Embryonic facial prominence (tissue), 1 donor: ENCODE measurements around the gene ZNF695.
"Not testable (repeated sequence)": the region's sequence is repeated elsewhere in the genome, so short reads cannot be mapped to it uniquely, and the experiment has no call there.

ENCODE experiments used
- DNase-seq: peaks from one replicate; pipeline ENCODE4 v3.0.0-alpha.2; 2016; ENCODE audit errors: extremely low spot score

ZNF695 gene

DNA sequence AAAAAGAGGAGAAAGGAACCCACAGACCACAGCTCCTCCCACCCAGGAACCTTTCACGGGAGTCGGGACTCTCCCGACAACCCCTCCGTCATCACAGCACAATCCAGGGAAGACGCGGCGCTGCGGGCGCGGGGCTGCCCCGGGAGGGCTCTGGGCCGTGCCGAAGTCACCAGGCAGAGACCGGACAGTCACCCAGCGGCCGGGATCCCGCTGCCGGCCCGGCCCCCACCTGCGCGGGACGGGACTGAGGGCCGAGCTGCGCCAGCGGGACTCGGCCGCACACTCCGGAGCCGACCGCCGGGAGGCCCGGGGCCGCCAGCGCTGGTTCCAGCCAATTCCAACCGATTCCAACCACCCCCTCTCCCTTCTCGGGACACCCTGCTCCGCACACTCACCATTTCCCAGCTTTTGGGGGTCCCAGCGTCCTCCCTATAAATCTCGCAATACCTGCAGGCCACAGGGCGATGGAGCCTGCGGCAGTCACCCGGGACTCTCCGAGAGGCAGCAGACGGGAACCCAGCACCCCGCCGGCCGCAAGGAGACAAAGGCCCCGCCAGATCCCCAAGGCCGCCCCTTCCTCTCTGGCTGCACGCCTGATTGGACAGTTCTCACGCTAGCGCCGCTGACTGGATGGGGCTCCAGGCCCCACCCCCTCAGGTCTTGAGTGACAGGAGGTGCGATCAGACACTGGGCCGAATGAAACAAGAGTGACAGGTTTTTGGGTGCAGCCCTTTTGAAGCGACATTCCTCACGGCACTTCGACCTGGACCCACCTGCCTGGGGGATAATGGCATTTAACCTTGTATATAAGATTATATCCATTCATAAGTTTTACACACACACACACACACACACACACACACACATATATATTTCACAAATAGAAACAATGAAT is at the start of gene ZNF695:
Gene ZNF695 (minus strand): TSS at position 547 of the 895 bp plus-strand sequence. CDS start 149 bp downstream, at position 398.
- DNase-seq = peak; percentile 90

DNA sequence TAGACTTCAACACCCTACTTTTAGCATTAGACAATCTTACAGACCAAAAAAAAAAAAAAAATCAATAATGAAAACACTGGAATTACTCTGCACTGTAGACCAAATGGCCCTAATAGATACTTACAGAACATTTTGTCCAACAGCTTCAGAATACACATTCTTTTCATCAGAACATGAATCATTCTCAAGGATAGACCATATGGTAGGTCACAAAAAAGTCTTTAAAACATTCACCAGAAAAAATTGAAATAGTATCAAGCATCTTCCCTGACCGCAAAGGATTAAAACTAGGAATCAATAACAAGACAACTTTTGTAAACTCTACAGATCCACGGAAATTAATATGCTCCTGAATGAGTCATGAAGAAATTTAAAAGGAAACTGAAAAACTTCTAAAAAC is 48.2 kb upstream of the ZNF695 start:
- no peak for DNase-seq

DNA sequence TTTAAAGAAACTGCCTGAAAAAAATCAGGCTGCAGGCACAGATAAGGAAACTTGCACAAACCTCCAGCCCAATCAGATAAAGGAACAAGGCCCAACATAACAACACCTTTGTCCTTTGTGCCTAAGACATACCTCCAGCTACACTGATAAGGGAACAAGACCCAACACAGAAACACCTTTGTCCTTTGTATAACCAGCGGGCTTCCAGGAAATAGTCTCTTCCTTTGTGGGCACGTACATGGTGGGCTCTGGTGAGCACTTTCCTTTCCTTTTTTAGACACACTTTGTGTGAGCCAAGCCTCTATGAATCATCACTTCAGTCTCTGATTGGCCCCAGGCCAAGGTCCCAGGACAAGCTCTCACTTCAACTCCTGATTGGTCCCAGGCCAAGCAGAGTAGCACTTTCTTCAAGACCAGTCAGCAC is 47.1 kb upstream of the ZNF695 start:
- no peak for DNase-seq

DNA sequence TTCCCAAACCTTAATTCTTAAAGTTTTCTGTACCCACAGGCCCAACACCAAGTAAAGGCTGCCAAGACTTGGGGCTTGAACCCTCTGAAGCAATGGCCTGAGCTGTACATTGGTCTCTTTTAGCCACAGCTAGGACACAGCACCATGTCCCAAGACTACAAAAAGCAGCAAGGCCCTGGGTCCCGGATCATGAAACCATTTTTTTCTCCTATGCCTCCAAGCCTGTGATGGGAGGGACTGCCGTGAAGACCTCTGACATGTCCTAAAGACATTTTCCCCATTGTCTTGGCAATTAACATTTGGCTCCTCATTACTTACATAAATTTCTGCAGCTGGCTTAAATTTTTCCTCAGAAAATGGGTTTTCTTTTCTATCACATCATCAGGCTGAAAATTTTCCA is 39.8 kb upstream of the ZNF695 start:
- no peak for DNase-seq

DNA sequence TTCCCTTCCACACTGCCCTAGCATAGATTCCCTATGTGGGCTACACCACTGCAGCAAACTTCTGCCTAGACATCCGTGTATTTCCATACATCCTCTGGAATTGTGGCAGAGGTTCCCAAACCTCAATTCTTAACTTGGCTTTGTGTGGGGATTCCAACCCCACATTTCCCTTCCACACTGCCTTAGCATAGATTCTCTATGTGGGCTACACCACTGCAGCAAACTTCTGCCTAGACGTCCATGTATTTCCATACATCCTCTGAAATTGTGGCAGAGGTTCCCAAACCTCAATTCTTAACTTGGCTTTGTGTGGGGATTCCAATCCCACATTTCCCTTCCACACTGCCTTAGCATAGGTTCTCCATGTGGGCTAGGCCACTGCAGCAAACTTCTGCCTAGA is 39.4 kb upstream of the ZNF695 start:
- DNase-seq = no peak

DNA sequence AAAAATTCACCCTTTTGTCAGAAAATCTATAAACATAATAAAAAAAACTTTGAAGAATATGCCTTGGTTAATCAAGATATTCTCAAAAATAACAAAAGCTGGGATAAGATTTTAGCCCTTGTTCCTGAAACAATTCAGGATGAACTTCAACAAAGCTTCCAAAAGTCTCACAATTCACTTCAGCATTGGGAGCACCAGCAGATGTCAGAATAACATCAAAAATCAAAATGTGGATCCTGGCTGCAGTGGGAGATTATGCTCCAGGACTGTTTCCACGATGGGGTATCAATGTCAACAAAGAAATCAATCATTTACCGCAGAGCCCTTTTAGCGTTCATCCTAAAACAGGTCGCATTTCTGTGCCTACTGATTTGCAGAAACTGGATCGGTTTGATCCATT is 35.5 kb upstream of the ZNF695 start:
- no peak for DNase-seq

DNA sequence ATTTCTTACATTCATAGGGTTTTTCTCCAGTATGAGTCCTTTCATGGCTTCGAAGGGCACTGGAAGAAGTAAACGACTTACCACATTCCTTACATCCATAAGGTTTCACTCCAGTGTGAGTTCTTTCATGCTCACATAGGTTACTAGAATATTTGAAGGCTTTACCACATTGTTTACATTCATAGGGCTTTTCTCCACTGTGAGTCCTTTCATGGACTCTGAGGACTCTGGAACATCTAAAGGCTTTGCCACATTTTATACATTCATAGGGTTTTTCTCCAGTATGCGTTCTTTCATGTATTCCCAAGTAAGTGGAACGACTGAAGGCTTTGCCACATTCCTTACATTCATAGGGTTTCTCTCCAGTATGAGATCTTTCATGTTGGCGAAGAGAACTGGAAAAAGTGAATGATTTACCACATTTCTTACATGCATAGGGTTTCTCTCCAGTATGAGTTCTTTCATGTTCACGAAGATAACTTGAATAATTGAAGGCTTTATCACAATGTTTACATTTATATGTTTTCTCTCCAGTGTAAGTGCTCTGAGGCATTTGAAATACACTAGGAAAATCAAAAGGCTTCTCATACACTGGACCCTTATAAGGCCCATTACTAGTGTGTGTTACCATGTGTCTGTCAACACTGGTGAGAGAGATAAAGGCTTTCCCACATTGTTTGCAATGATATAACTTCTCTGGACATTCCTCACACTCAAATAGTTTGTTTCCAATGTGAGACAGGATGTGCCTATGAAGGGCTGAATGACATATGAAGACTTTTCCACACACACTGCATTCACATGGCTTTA is 29.9 kb upstream of the ZNF695 start:
- DNase-seq = no peak

DNA sequence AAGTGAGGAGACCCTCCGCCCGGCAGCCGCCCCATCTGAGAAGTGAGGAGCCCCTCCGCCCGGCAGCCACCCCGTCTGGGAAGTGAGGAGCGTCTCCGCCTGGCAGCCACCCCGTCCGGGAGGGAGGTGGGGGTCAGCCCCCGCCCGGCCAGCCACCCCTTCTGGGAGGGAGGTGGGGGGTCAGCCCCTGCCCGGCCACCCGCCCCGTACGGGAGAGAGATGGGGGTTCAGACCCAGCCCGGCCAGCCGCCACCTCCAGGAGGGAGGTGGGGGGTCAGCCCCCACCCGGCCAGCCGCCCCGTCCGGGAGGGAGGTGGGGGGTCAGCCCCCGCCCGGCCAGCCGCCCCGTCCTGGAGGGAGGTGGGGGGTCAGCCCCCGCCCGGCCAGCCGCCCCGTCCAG is 24.4 kb upstream of the ZNF695 start:
- DNase-seq = not testable (repeated sequence)

DNA sequence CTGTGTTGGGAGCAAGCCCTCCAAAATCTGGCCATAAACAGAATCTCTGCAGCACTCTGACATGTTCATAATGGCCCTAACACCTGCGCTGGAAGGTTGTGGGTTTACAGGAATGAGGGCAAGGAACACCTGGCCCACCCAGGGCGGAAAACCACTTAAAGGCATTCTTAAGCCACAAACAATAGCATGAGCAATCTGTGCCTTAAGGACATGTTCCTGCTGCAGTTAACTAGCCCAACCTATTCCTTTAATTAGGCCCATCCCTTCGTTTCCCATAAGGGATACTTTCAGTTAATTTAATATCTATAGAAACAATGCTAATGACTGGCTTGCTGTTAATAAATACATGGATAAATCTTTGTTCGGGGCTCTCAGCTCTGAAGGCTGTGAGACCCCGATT is 16.8 kb upstream of the ZNF695 start:
- DNase-seq = not testable (repeated sequence)

DNA sequence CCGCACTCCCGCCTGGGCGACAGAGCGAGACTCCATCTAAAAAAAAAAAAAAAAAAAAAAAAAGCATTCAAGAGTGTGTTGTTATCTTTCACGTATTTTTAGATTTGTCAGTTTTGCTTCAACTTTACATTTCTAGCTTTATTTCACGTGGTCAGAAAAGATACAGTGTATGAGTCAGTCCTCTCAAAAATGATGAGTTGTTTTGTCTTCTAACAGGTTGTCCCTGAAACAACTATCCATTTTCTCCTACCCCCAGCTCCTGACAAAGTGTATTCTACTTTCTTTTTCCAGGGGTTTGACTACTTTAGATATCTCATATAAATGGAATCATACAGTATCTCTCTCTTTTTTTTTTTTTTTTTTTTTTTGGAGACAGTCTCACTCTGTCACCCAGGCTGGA is 5.5 kb upstream of the ZNF695 start:
- no peak for DNase-seq

DNA sequence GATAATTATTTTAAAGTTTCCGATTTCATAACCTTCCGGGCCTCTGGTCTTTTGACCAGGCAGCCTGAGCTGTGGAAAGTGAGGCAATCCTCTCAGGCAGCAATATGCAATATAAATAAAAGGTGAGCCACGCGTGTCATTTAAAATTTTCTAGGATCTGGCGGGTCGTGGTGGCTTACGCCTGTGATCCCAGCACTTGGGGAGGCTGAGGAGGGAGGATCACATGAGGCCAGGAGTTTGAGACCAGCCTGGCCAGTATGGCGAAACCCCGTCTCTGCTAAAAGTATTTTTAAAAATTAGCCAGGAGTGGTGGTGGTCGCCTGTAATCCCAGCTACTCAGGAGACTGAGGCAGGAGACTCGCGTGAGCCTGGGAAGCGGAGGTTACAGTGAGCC is 546 bp upstream of the ZNF695 start:
- no peak for DNase-seq

DNA sequence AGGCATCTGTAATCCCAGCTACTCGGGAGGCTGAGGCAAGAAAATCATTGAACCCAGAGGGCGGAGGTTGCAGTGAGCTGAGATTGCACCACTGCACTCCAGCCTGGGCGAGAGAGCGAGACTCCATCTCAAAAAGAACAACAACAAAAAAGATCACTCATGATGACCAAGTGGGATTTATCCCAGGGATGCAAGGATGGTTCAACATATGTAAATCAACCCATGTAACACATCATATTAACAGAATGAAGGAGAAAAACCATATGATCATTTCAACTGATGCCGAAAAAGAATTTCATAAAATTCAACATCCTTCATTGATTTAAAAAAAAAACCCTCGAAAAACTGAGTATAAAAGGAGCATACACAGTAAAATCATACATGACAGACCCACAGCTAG is 3.8 kb downstream of the ZNF695 start:
- not testable (repeated sequence) for DNase-seq

DNA sequence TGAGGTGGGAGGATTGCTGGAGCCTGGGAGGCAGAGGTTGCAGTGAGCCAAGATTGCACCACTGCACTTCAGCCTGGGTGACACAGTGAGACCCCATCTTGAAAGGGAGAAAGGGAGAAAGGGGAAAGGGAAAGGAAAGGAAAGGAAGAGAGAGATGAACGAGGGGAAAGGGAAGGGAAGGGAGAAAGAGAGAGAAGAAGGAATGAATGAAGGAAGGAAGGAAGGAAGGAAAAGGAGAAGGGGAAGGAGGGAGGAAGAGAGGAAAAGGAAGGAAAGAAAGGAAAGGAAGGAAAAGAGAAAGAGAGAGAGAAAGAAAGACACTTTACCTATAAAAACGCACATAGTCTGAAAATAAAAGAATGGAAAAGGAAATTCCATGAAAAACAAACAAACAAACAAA is 18.0 kb downstream of the ZNF695 start:
- DNase-seq = no peak

DNA sequence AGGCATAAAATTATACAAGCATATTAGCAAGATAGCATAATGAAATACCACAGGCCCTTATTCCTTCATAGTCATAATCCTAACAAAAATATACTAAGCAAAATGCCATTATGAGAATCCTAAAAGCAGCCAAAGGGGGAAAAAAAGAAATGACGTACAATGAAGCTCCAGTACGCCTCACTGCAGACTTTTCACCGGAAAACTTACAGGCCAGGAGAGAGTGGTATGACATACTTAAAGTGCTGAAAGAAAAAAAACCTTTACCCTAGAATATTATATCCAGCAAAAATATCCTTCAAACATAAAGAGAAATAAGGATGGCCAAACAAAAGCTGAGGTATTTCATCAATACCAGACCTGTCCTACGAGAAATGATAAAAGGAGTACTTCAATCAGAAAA is 19.5 kb downstream of the ZNF695 start:
- DNase-seq = no peak

DNA sequence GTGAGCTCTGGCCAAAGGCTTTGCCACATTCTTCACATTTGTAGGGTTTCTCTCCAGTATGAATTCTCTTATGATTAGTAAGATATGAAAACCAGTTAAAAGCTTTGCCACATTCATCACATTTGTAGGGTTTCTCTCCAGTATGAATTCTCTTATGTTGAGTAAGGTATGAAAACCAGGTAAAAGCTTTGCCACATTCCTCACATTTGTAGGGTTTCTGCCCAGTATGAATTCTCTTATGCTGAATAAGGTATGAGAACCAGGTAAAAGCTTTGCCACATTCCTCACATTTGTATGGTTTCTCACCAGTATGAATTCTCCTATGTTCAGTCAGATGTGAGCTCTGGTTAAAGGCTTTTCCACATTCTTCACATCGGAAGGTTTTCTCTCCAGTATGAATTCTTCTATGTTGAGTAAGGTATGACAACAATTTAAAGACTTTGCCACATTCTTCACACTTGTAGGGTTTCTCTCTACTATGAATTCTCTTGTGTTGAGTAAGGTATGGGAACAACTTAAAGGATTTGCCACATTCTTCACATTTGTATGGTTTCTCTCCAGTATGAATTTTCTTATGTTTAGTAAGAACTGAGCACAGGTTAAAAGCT is 20.7 kb downstream of the ZNF695 start:
- DNase-seq = no peak

DNA sequence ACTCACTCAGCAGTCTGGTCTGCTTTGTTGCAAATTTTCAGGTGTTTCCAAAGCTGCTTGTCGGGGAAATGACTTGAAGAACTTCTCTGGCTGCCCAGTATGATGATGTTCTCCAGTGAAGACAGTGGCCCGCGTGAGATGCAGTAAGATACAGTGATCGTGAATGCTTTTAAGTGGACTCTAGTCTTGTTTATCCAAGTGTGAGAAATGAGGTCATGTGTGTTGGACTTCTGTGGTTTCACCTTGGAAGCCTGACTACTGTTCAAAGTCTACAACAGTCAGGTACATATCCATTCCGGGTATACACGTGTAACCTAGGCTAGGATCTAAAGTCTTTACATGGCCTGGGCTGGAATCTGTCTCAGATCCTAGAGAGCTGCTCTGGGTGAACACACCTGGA is 29.1 kb downstream of the ZNF695 start:
- no peak for DNase-seq

DNA sequence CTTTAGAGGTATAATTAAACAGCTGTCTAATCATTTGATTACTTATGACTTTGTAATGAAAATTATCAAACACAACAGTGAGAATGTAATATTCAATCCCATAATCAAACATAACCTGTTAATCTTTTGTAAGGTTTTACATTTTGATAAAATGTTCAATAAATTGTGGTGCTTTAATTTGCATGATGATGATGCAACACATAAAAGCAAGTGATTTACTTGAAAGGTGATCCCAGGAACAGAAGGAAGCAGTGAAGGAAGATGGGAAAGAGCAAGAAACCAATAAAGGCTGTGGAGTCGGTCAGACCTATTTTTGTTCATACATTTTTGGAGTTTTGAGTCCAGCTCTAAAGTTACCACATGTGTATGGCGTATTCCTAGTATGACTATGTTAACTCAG is 29.6 kb downstream of the ZNF695 start:
- DNase-seq = no peak

DNA sequence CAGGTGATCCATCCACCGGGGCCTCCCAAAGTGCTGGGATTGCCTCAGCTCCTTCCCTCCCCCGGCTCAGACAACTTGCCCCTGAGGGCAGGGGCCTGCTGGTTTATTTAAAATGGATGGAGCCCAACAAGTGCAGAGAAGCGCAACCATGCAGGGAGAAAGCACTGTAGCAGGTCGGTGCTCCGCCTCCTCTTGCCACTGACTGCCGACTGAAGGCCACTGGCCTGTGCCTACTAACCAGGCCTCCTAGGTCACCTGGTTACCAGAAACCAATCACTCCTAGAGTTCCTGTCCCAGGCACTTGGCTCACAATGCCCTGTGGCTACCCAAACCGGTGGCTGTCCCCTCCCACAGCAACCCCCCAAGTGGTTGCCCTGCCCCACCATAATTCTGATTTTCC is 35.9 kb downstream of the ZNF695 start:
- DNase-seq = no peak

DNA sequence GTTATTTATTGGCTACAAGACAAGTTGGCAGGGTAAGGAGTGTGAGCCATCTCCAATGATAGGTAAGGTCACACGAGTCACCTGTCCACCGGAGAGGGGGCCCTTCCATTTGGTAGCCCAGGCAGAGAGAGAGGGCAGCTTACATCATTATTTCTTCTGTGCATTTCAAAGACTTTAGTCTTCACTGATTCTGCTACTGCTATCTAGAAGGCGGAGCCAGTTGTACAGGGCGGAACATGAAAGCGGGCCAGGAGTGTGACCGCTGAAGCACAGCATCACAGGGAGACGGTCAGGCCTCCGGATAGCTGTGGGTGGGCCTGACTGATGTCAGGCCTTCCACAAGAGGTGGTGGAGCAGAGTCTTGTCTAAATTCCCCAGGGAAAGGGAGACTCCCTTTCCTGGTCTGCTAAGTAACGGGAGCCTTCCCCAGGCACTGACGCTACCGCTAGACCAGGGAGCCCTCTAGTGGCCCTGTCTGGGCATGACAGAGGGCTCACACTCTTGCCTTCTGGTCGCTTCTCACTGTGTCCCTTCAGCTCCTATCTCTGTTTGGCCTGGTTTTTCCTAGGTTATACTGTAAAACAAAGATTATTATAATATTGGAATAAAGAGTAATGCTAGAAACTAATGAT is 36.7 kb downstream of the ZNF695 start:
- DNase-seq = no peak

DNA sequence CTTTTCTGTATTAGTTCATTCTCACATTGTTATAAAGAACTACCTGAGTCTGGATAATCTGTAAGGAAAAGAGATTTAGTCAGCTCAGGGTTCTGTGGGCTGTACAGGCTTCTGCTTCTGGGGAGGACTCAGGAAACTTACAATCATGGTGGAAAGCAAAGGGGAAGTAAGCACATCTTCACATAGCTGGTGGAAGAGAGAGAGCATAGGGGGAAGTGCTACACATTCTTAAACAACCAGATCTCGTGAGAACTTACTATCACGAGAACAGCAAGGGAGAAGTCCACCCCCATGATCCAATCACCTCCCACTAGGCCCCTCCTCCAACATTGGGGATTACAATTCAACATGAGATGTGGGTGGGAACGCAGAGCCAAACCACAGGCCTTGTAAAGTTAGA is 38.2 kb downstream of the ZNF695 start:
- no peak for DNase-seq

DNA sequence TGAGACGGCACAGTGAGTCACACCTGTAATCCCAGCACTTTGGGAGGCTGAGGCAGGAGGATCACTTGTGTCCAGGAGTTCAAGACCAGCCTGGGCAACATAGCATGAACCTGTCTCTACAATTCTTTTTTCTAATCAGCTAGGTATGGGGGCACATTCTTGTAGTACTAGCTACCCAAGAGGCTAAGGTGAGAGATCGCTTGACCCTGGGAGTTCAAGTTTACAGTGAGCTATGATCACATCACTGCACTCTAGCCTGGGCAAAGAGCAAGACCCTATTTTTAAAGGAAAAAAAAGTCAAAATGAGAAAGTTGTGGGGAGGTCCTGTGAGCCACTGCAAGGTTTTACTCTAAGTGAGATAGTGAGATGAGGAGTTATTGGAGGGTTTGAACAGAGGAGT is 41.4 kb downstream of the ZNF695 start:
- no peak for DNase-seq
